ENCODE measurements around the gene SIDT1. TPM values are rescaled to one million over a fixed set of nuclear protein-coding genes. Genes with fewer than 3 reads are reported as not detected.

SIDT1 gene
- total RNA-seq (1 to 10 TPM in 2 of 4 donors, under 1 TPM in 2; 0.50 to 1.9 (median 0.88) TPM), polyA plus RNA-seq (0.16 TPM)
- long read RNA-seq, donor 1, partial matches to known transcripts, result 0 of 1 reads
- long read RNA-seq, donor 1, other reads (novel, unspliced or antisense), result 1 of 1 reads
- long read RNA-seq, donor 2, partial matches to known transcripts, result 0 of 1 reads
- long read RNA-seq, donor 2, other reads (novel, unspliced or antisense), result 0 of 1 reads
- long read RNA-seq, donor 3, partial matches to known transcripts, result 0 of 2 reads
- long read RNA-seq, donor 3, other reads (novel, unspliced or antisense), result 2 of 2 reads
- long read RNA-seq, donor 4, result 0 reads

- Histone ChIP-seq H3K9me3 (ENCODE audit: control insufficient read depth, low read length) (no peaks in the 10 kb centered on the region), H3K4me3 (ENCODE audit: low read length) (peak within 1 kb of the TSS; percentile 75), H3K4me1 (ENCODE audit: control insufficient read depth, insufficient read depth, low read length) (peaks cover 4% of the 10 kb centered on the region), H3K27me3 (ENCODE audit: control insufficient read depth, insufficient read depth) (no peaks in the 10 kb centered on the region), H3K27ac (ENCODE audit: low read length) (no peak within 1 kb of the TSS)
- intact Hi-C loops (cut with DNase I), result no loop called here
- 6% methylated on average over 18 of the region's 18 CpGs for WGBS
- no peak for DNase-seq
- ATAC-seq, result peak; percentile 67 to 72
Measured at GRCh38 chr3:113531826-113532697, at the start of gene SIDT1. TSS of gene SIDT1 (plus strand) at chr3:113532555. CDS start at chr3:113533022, 467 bp downstream.

GRCh38 chr3:113485161-113485609, 47.2 kb upstream of the SIDT1 start:
- no peak for ATAC-seq
- 94% methylated on average over 8 of the region's 8 CpGs for WGBS
- H3K27me3 ChIP-seq (ENCODE audit: control insufficient read depth, insufficient read depth), result no peaks in the 10 kb centered on the region
- no peak overlapping the region for H3K4me3 ChIP-seq (ENCODE audit: low read length)
- peak in 1 of 3 donors; percentile 21 for DNase-seq
- H3K9me3 ChIP-seq (ENCODE audit: control insufficient read depth, low read length), result no peaks in the 10 kb centered on the region
- H3K4me1 ChIP-seq (ENCODE audit: control insufficient read depth, insufficient read depth, low read length), result no peaks in the 10 kb centered on the region
- no peak overlapping the region for H3K27ac ChIP-seq (ENCODE audit: low read length)
- intact Hi-C loops (cut with DNase I), result no loop called here

GRCh38 chr3:113495035-113495434, 37.3 kb upstream of the SIDT1 start:
- no peaks in the 10 kb centered on the region for H3K4me1 ChIP-seq (ENCODE audit: control insufficient read depth, insufficient read depth, low read length)
- intact Hi-C loops (cut with DNase I), result loop anchor here (5.0 to 10.0 kb wide), 4 partner anchors 80 to 137 kb away; no protein-coding TSS in a partner anchor
- peak in 1 of 2 donors; percentile 52 for ATAC-seq
- DNase-seq, result no peak
- WGBS, result 62% methylated on average over 2 of the region's 2 CpGs
- no peak overlapping the region for H3K27ac ChIP-seq (ENCODE audit: low read length)
- no peaks in the 10 kb centered on the region for H3K27me3 ChIP-seq (ENCODE audit: control insufficient read depth, insufficient read depth)
- no peaks in the 10 kb centered on the region for H3K9me3 ChIP-seq (ENCODE audit: control insufficient read depth, low read length)
- no peak overlapping the region for H3K4me3 ChIP-seq (ENCODE audit: low read length)

GRCh38 chr3:113496924-113497323, 35.4 kb upstream of the SIDT1 start:
- Histone ChIP-seq H3K4me3 (ENCODE audit: low read length) (no peak overlapping the region), H3K27me3 (ENCODE audit: control insufficient read depth, insufficient read depth) (no peaks in the 10 kb centered on the region), H3K9me3 (ENCODE audit: control insufficient read depth, low read length) (no peaks in the 10 kb centered on the region), H3K27ac (ENCODE audit: low read length) (no peak overlapping the region), H3K4me1 (ENCODE audit: control insufficient read depth, insufficient read depth, low read length) (no peaks in the 10 kb centered on the region)
- intact Hi-C loops (cut with DNase I), result loop anchor here (5.0 to 10.0 kb wide), 4 partner anchors 78 to 135 kb away; no protein-coding TSS in a partner anchor
- ATAC-seq (no peak), DNase-seq (no peak)

- Histone ChIP-seq H3K27me3 (ENCODE audit: control insufficient read depth, insufficient read depth) (no peaks in the 10 kb centered on the region), H3K27ac (ENCODE audit: low read length) (no peak overlapping the region), H3K4me3 (ENCODE audit: low read length) (no peak overlapping the region), H3K4me1 (ENCODE audit: control insufficient read depth, insufficient read depth, low read length) (no peaks in the 10 kb centered on the region), H3K9me3 (ENCODE audit: control insufficient read depth, low read length) (no peaks in the 10 kb centered on the region)
- intact Hi-C loops (cut with DNase I), result loop anchor here (5.0 to 10.0 kb wide), 4 partner anchors 76 to 134 kb away; no protein-coding TSS in a partner anchor
- DNase-seq (no peak), ATAC-seq (no peak)
- 88% methylated on average over 5 of the region's 5 CpGs for WGBS
Measured at GRCh38 chr3:113498221-113499005, 33.9 kb upstream of the SIDT1 start.

GRCh38 chr3:113499081-113499480, 33.3 kb upstream of the SIDT1 start:
- Histone ChIP-seq H3K27ac (ENCODE audit: low read length) (no peak overlapping the region), H3K4me1 (ENCODE audit: control insufficient read depth, insufficient read depth, low read length) (no peaks in the 10 kb centered on the region), H3K4me3 (ENCODE audit: low read length) (no peak overlapping the region), H3K27me3 (ENCODE audit: control insufficient read depth, insufficient read depth) (no peaks in the 10 kb centered on the region), H3K9me3 (ENCODE audit: control insufficient read depth, low read length) (no peaks in the 10 kb centered on the region)
- intact Hi-C loops (cut with DNase I), result loop anchor here (5.0 to 10.0 kb wide), 4 partner anchors 76 to 133 kb away; no protein-coding TSS in a partner anchor
- DNase-seq (no peak), ATAC-seq (no peak)
- WGBS, result 62% methylated on average over 1 of the region's 1 CpG

- ATAC-seq, result no peak
- Histone ChIP-seq H3K9me3 (ENCODE audit: control insufficient read depth, low read length) (no peaks in the 10 kb centered on the region), H3K27ac (ENCODE audit: low read length) (no peak overlapping the region), H3K27me3 (ENCODE audit: control insufficient read depth, insufficient read depth) (no peaks in the 10 kb centered on the region), H3K4me3 (ENCODE audit: low read length) (no peak overlapping the region), H3K4me1 (ENCODE audit: control insufficient read depth, insufficient read depth, low read length) (no peaks in the 10 kb centered on the region)
- 86% methylated on average over 2 of the region's 2 CpGs for WGBS
- intact Hi-C loops (cut with DNase I), result no loop called here
- no peak for DNase-seq
Measured at GRCh38 chr3:113501597-113501996, 30.8 kb upstream of the SIDT1 start.

- Histone ChIP-seq H3K27me3 (ENCODE audit: control insufficient read depth, insufficient read depth) (no peaks in the 10 kb centered on the region), H3K4me3 (ENCODE audit: low read length) (no peak overlapping the region), H3K9me3 (ENCODE audit: control insufficient read depth, low read length) (no peaks in the 10 kb centered on the region), H3K27ac (ENCODE audit: low read length) (no peak overlapping the region), H3K4me1 (ENCODE audit: control insufficient read depth, insufficient read depth, low read length) (no peaks in the 10 kb centered on the region)
- DNase-seq (no peak), ATAC-seq (no peak)
- WGBS, result 94% methylated on average over 3 of the region's 3 CpGs
- intact Hi-C loops (cut with DNase I), result no loop called here
Measured at GRCh38 chr3:113505867-113506266, 26.5 kb upstream of the SIDT1 start.

- no peak overlapping the region for H3K27ac ChIP-seq (ENCODE audit: low read length)
- H3K9me3 ChIP-seq (ENCODE audit: control insufficient read depth, low read length), result no peaks in the 10 kb centered on the region
- ATAC-seq (no peak), DNase-seq (no peak)
- WGBS, result 77% methylated on average over 4 of the region's 4 CpGs
- H3K4me3 ChIP-seq (ENCODE audit: low read length), result no peak overlapping the region
- intact Hi-C loops (cut with DNase I), result no loop called here
- no peaks in the 10 kb centered on the region for H3K4me1 ChIP-seq (ENCODE audit: control insufficient read depth, insufficient read depth, low read length)
- H3K27me3 ChIP-seq (ENCODE audit: control insufficient read depth, insufficient read depth), result no peaks in the 10 kb centered on the region
Measured at GRCh38 chr3:113507501-113508067, 24.8 kb upstream of the SIDT1 start.

- intact Hi-C loops (cut with DNase I), result no loop called here
- Histone ChIP-seq H3K27ac (ENCODE audit: low read length) (no peak overlapping the region), H3K27me3 (ENCODE audit: control insufficient read depth, insufficient read depth) (no peaks in the 10 kb centered on the region), H3K4me3 (ENCODE audit: low read length) (no peak overlapping the region), H3K9me3 (ENCODE audit: control insufficient read depth, low read length) (no peaks in the 10 kb centered on the region), H3K4me1 (ENCODE audit: control insufficient read depth, insufficient read depth, low read length) (no peaks in the 10 kb centered on the region)
- no peak for ATAC-seq
- WGBS, result 98% methylated on average over 1 of the region's 1 CpG
- DNase-seq, result no peak
Measured at GRCh38 chr3:113508966-113509365, 23.4 kb upstream of the SIDT1 start.

Data from right cardiac atrium (tissue), 5 donors.